H1 (cell line): ENCODE results near the gene RPS6KB2. TPM values are rescaled to one million over a fixed set of nuclear protein-coding genes. Genes with fewer than 3 reads are reported as not detected.
A peak's percentile ranks its signal among the peaks of the same experiment; 100 is the strongest.

Experiments
- CTCF ChIA-PET: fragments of 300-600 bp; sonication (Branson Sonifier 250); formaldehyde crosslinking; loops from one replicate; lab custom pipeline; 2021; ENCODE audit not compliant: partially characterized antibody; lab: Charles Lee
- POLR2A ChIA-PET: fragments of 300-600 bp; sonication (Branson Sonifier 250); formaldehyde crosslinking; loops from one replicate; lab custom pipeline; 2021; ENCODE audit warnings: inconsistent platforms; ENCODE audit not compliant: partially characterized antibody; lab: Charles Lee
- DNase-seq, 2 experiments: peaks; one replicate each; pipeline versions ENCODE4 v3.0.0 to v3.0.0-alpha.2; 2010 to 2022; ENCODE audit warnings: low spot score in 2 of 2, low read depth in 1 of 2, mixed read lengths in 1 of 2
- FAIRE-seq: peaks from 2 replicates; lab custom pipeline; 2011; peaks lifted over from hg19 to GRCh38; lab: Jason Lieb, UNC
- H2AFZ ChIP-seq: 2 replicates; pipeline ENCODE4 v1.8.1; 2012; ENCODE audit warnings: low read length, inconsistent platforms
- H2AK5ac ChIP-seq: 2 replicates; pipeline ENCODE4 v1.6.1; 2013; ENCODE audit warnings: low read depth, low read length
- H2BK120ac ChIP-seq: replicated peaks from 2 replicates; pipeline ENCODE3; 2013; ENCODE audit warnings: low read depth, low read length, inconsistent platforms
- H2BK12ac ChIP-seq: 2 replicates; pipeline ENCODE4 v1.6.1; 2013; ENCODE audit warnings: low read depth, low read length
- H2BK15ac ChIP-seq: 2 replicates; pipeline ENCODE4 v1.6.1; 2013; ENCODE audit warnings: low read length
- H2BK20ac ChIP-seq: 2 replicates; pipeline ENCODE4 v1.6.1; 2013; ENCODE audit warnings: low read length
- H2BK5ac ChIP-seq: 2 replicates; pipeline ENCODE4 v1.6.1; 2013; ENCODE audit warnings: low read depth, low read length
- H3K14ac ChIP-seq: 2 replicates; pipeline ENCODE4 v1.6.1; 2013; ENCODE audit warnings: inconsistent platforms; ENCODE audit not compliant: insufficient read length
- H3K18ac ChIP-seq: 2 replicates; pipeline ENCODE4 v1.6.1; 2013; ENCODE audit warnings: low read length; ENCODE audit errors: extremely low read depth
- H3K23ac ChIP-seq: 2 replicates; pipeline ENCODE4 v1.6.1; 2013; ENCODE audit warnings: inconsistent platforms; ENCODE audit not compliant: insufficient read length
- H3K23me2 ChIP-seq: 2 replicates; pipeline ENCODE4 v1.6.1; 2013; ENCODE audit warnings: low read depth, low read length
- H3K27ac ChIP-seq: 2 replicates; pipeline ENCODE4 v1.6.1; 2011; ENCODE audit warnings: low read depth, low read length, inconsistent platforms
- H3K27me3 ChIP-seq, 4 experiments: replicated peaks in 1 of 4; 1 replicate in 1 of 4; 2 replicates in 3 of 4; pipeline versions ENCODE4 v1.6.1 to v1.8.1; 2011 to 2013; ENCODE audit warnings: low read length in 3 of 4, mild to moderate bottlenecking in 3 of 4, inconsistent platforms in 2 of 4, mixed read lengths in 2 of 4, moderate library complexity in 1 of 4; ENCODE audit not compliant: control insufficient read depth in 3 of 4, insufficient read depth in 3 of 4; ENCODE audit errors: extremely low read depth in 1 of 4
- H3K36me3 ChIP-seq, 4 experiments: 2 replicates each; pipeline versions ENCODE4 v1.6.1 to v1.8.1; 2011 to 2013; ENCODE audit warnings: mild to moderate bottlenecking in 4 of 4, low read length in 3 of 4, moderate library complexity in 2 of 4, control low read depth in 1 of 4, inconsistent platforms in 1 of 4; ENCODE audit not compliant: insufficient read depth in 4 of 4, control insufficient read depth in 2 of 4
- H3K4ac ChIP-seq: replicated peaks from 2 replicates; pipeline ENCODE3; 2013; ENCODE audit warnings: low read length, low read depth, mixed read lengths, inconsistent platforms; ENCODE audit not compliant: insufficient read length
- H3K4me1 ChIP-seq, 4 experiments: replicated peaks in 1 of 4; 1 replicate in 1 of 4; 2 replicates in 3 of 4; pipeline versions ENCODE4 v1.6.1 to v1.8.1; 2011 to 2013; ENCODE audit warnings: low read length in 3 of 4, inconsistent platforms in 2 of 4, mixed read lengths in 1 of 4; ENCODE audit not compliant: insufficient read depth in 4 of 4, control insufficient read depth in 3 of 4
- H3K4me2 ChIP-seq, 2 experiments: 2 replicates each; pipeline versions ENCODE4 v1.6.1 to v1.8.1; 2011 to 2013; ENCODE audit warnings: low read depth in 2 of 2, low read length in 2 of 2, control low read depth in 1 of 2, inconsistent platforms in 1 of 2, mild to moderate bottlenecking in 1 of 2; ENCODE audit not compliant: insufficient read depth in 1 of 2
- H3K4me3 ChIP-seq, 4 experiments: fragments of 200-600, 300-600 bp in 1 of 4; sonication (generic), shearing (Covaris generic), sonication (Bioruptor Twin) in 1 of 4; 2 replicates each; pipeline versions ENCODE4 v1.5.1 to v1.8.1; 2011 to 2016; ENCODE audit warnings: low read length in 4 of 4, low read depth in 3 of 4, control low read depth in 2 of 4, inconsistent platforms in 2 of 4, mild to moderate bottlenecking in 2 of 4, mixed read lengths in 1 of 4, moderate library complexity in 1 of 4; ENCODE audit not compliant: insufficient read depth in 2 of 4; ENCODE audit errors: extremely low read depth in 1 of 4
- H3K56ac ChIP-seq: replicated peaks from 2 replicates; pipeline ENCODE3; 2013; ENCODE audit warnings: low read depth, mild to moderate bottlenecking, mixed read lengths, low read length, inconsistent platforms; ENCODE audit not compliant: insufficient read length
- H3K79me1 ChIP-seq: 2 replicates; pipeline ENCODE4 v1.6.1; 2013; ENCODE audit warnings: low read depth, low read length, control low read depth
- H3K79me2 ChIP-seq, 2 experiments: 2 replicates each; pipeline versions ENCODE4 v1.6.1 to v1.8.1; 2012 to 2013; ENCODE audit warnings: low read length in 2 of 2, mild to moderate bottlenecking in 2 of 2, inconsistent platforms in 1 of 2; ENCODE audit not compliant: insufficient read depth in 2 of 2, control insufficient read depth in 1 of 2
- H3K9ac ChIP-seq, 4 experiments: replicated peaks in 1 of 4; 1 replicate in 1 of 4; 2 replicates in 3 of 4; pipeline versions ENCODE4 v1.6.1 to v1.8.1; 2011 to 2013; ENCODE audit warnings: low read depth in 3 of 4, low read length in 3 of 4, control low read depth in 2 of 4, mild to moderate bottlenecking in 2 of 4, moderate library complexity in 2 of 4, inconsistent platforms in 1 of 4; ENCODE audit errors: extremely low read depth in 1 of 4
- H3K9me3 ChIP-seq, 2 experiments: 2 replicates each; pipeline versions ENCODE4 v1.6.1 to v1.8.1; 2012 to 2013; ENCODE audit warnings: mild to moderate bottlenecking in 2 of 2, moderate library complexity in 2 of 2, control low read depth in 1 of 2, inconsistent platforms in 1 of 2, low read depth in 1 of 2, low read length in 1 of 2, mixed read lengths in 1 of 2; ENCODE audit not compliant: insufficient read depth in 2 of 2
- H4K20me1 ChIP-seq, 2 experiments: replicated peaks in 1 of 2; 2 replicates each; pipeline versions ENCODE3 to v1.8.1; 2011 to 2013; ENCODE audit warnings: inconsistent platforms in 2 of 2, low read length in 2 of 2, mild to moderate bottlenecking in 1 of 2; ENCODE audit not compliant: insufficient read depth in 2 of 2, control insufficient read depth in 1 of 2
- H4K5ac ChIP-seq: 2 replicates; pipeline ENCODE4 v1.6.1; 2013; ENCODE audit warnings: low read length, low read depth, mixed read lengths, inconsistent platforms; ENCODE audit not compliant: insufficient read length
- H4K8ac ChIP-seq: 2 replicates; pipeline ENCODE4 v1.8.0; 2013; ENCODE audit warnings: mild to moderate bottlenecking, moderate library complexity, low read length, inconsistent platforms; ENCODE audit not compliant: insufficient read depth; ENCODE audit errors: extremely low read depth
- H4K91ac ChIP-seq: replicated peaks from 2 replicates; pipeline ENCODE3; 2013; ENCODE audit warnings: low read length, mixed read lengths, inconsistent platforms; ENCODE audit not compliant: insufficient read length
- EP300 ChIP-seq, 2 experiments: IDR thresholded peaks; 1 replicate in 1 of 2; 2 replicates in 1 of 2; pipeline ENCODE4 v1.6.1; 2011 to 2012; ENCODE audit warnings: low read depth in 2 of 2, low read length in 2 of 2, mild to moderate bottlenecking in 2 of 2, borderline replicate concordance in 1 of 2, inconsistent platforms in 1 of 2, moderate library complexity in 1 of 2
- EZH2 ChIP-seq: fragments of 200-600 bp; sonication (generic); IDR thresholded peaks from 2 replicates; pipeline ENCODE4 v1.7.1; 2012; ENCODE audit warnings: low read depth, mild to moderate bottlenecking, moderate library complexity, low read length, inconsistent platforms; ENCODE audit not compliant: severe bottlenecking
- KDM1A ChIP-seq: fragments of 200-600, 300-600 bp; sonication (generic); IDR thresholded peaks from 2 replicates; pipeline ENCODE4 v1.7.1; 2016; ENCODE audit warnings: mild to moderate bottlenecking, low read length, borderline replicate concordance
- MAFK ChIP-seq: IDR thresholded peaks from 2 replicates; pipeline ENCODE4 v1.6.1; 2012; ENCODE audit warnings: low read depth, mild to moderate bottlenecking, improper control_type of control experiment, low read length
- RAD21 ChIP-seq, 2 experiments: IDR thresholded peaks in 1 of 2; conservative IDR thresholded peaks in 1 of 2; 2 replicates each; pipeline ENCODE4 v1.6.1; 2011; ENCODE audit warnings: low read depth in 2 of 2, low read length in 2 of 2, improper control_type of control experiment in 1 of 2, inconsistent platforms in 1 of 2, mild to moderate bottlenecking in 1 of 2, moderate library complexity in 1 of 2
- RFX5 ChIP-seq: IDR thresholded peaks from 2 replicates; pipeline ENCODE4 v1.6.1; 2011; ENCODE audit warnings: low read depth, low read length, improper control_type of control experiment, borderline replicate concordance
- TAF7 ChIP-seq: optimal IDR thresholded peaks from 2 replicates; pipeline ENCODE3; 2011; ENCODE audit warnings: low read depth, mild to moderate bottlenecking, inconsistent platforms, low read length, moderate library complexity, borderline replicate concordance
- TEAD4 ChIP-seq: IDR thresholded peaks from 2 replicates; pipeline ENCODE4 v1.6.1; 2012; ENCODE audit warnings: low read depth, low read length, inconsistent platforms, mixed read lengths
- YY1 ChIP-seq: IDR thresholded peaks from 2 replicates; pipeline ENCODE4 v1.6.1; 2011; ENCODE audit warnings: low read depth, mild to moderate bottlenecking, low read length
- WGBS, 2 experiments: shearing (Covaris generic) in 1 of 2; methylation state at CpG; one replicate each; pipeline versions ENCODE4 v1.1.6 to v1.1.7; 2013 to 2015; ENCODE audit warnings: low lambda C conversion rate in 2 of 2, mixed read lengths in 2 of 2, inconsistent platforms in 1 of 2, low coverage in 1 of 2, missing lambda C conversion rate in 1 of 2; ENCODE audit not compliant: insufficient replicate concordance in 2 of 2, insufficient coverage in 1 of 2, insufficient read length in 1 of 2; ENCODE audit errors: extremely low coverage in 1 of 2, missing lambda C conversion rate in 1 of 2; 5-methylcytosine and 5-hydroxymethylcytosine counted together
- polyA plus RNA-seq, 7 experiments: library from polyadenylated mRNA; depleted of rRNA in 3 of 7; stranded (reverse) in 5 of 7; unstranded in 2 of 7; fragments of >200 nt in 5 of 7; fragments of 200-250 nt in 2 of 7; gene quantifications; 1 replicate in 5 of 7; 2 replicates in 1 of 7; 4 replicates in 1 of 7; pipeline versions ENCODE4 v1.2.1 to v1.2.3, GENCODE V29; 2011 to 2013; ENCODE audit warnings: missing spikeins in 2 of 7, mixed read lengths in 2 of 7
- total RNA-seq: library from RNA; stranded (reverse); fragmentation: NEBNext Ultra II Directional; extraction: Animal tissue kit (Norgen Biotek cat#: 25700); gene quantifications from 2 replicates; pipeline ENCODE4 v1.2.1, GENCODE V29; 2021
- TF ChIP-seq, protein P1 (sequence below): IDR thresholded peaks from 2 replicates; pipeline ENCODE4 v1.6.1; 2012; ENCODE audit warnings: inconsistent platforms

The RPS6KB2 gene
- total and polyA plus RNA-seq, 2 of the 8 experiments (the other 6 are each of a cell fraction or from before 2014, with no cell fraction given): 41.0 to 47.1 TPM

DNA sequence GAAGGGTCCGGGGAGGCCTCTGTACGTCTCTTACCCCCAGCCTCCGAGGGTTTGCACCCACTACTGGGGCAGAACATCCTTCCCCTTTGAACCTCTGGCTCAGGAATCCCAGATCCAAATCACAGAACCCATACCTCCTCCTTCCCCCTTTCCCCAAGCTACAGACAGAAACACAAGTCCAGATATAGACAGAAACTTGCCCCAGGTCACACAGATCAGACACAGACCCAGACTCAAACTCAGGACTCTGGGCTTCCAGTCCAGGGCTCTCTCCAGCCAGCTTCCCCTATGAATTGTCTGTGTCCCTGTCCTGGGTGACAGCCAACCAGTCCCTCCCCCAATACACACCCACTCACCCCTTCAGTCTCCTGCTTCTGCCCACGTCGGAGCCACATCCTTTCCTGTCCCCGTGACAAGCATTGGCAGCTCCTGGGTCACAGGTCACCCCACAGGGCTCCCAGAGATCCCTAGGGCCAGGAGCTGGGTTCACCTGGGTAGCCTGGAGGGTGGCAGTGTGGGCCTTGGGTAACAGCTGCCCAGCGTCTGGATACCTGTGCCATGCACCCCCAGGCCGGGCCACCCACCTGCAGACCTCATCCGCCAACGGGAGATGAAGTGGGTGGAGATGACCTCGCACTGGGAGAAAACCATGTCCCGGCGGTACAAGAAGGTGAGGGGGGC is 23.6 kb upstream of the RPS6KB2 start:
- peaks cover 0 to 7% of the 10 kb centered on the region in 2 experiments for H4K20me1 ChIP-seq
- H3K4me2 ChIP-seq: no peak overlapping the region
- no peak overlapping the region for H3K4ac ChIP-seq
- H3K79me2 ChIP-seq: peaks cover 0 to 10% of the 10 kb centered on the region in 2 experiments; a peak in 2 of 4 replicates
- no peak overlapping the region for H3K18ac ChIP-seq
- no peak overlapping the region for H2BK15ac ChIP-seq
- no peak overlapping the region for H4K8ac ChIP-seq
- H3K27ac ChIP-seq: no peak overlapping the region
- no peaks in the 10 kb centered on the region; a peak in 1 of 7 replicates for H3K27me3 ChIP-seq
- no peak overlapping the region for H3K14ac ChIP-seq
- H3K23ac ChIP-seq: no peak overlapping the region
- H2AK5ac ChIP-seq: no peak overlapping the region
- no peaks in the 10 kb centered on the region for H3K36me3 ChIP-seq
- no peak overlapping the region for H4K91ac ChIP-seq
- H3K56ac ChIP-seq: no peak overlapping the region
- H3K4me3 ChIP-seq: no peak overlapping the region
- H3K9me3 ChIP-seq: no peaks in the 10 kb centered on the region
- no peak overlapping the region for H3K9ac ChIP-seq
- no peak for FAIRE-seq
- no peak overlapping the region for H2BK20ac ChIP-seq
- ChIA-PET CTCF (interaction anchor here (1.0 to 4.9 kb wide), 7 partner anchors 9 to 71 kb away, joined by 3 to 25 read pairs (median 4); partner anchors contain the start of gene POLD4), POLR2A (interaction anchor here (0.8 to 2.6 kb wide), 13 partner anchors 8 to 88 kb away, joined by 3 to 11 read pairs (median 4); partner anchors contain the start of genes POLD4, PTPRCAP and RAD9A)
- H2BK5ac ChIP-seq: no peak overlapping the region
- H3K4me1 ChIP-seq: peaks cover 0 to 10% (median 6%) of the 10 kb centered on the region in 4 experiments; a peak in 5 of 7 replicates
- no peak overlapping the region for H4K5ac ChIP-seq
- H2BK12ac ChIP-seq: 0 out of 2 replicates have a peak overlapping the region, but pooled peaks have one; percentile 9
- no peak for DNase-seq
- 86% methylated on average over 12 of the region's 13 CpGs; no CpG with 5 or more reads in 1 of the 2 experiments for WGBS, 2 experiments
- H3K79me1 ChIP-seq: peaks cover 3% of the 10 kb centered on the region
- H3K23me2 ChIP-seq: peaks cover 4% of the 10 kb centered on the region; the same call in 1 of the 2 replicates
- H2BK120ac ChIP-seq: no peak overlapping the region
- no peak overlapping the region for H2AFZ ChIP-seq
- no peak for TF ChIP-seq EP300 (IDR thresholded peaks at IDR 0.05; ENCODE audit: borderline replicate concordance in 1 of 2, low read depth in 2 of 2, low read length in 2 of 2)
- no peak for TF ChIP-seq MAFK
- TF ChIP-seq, protein P1, sequence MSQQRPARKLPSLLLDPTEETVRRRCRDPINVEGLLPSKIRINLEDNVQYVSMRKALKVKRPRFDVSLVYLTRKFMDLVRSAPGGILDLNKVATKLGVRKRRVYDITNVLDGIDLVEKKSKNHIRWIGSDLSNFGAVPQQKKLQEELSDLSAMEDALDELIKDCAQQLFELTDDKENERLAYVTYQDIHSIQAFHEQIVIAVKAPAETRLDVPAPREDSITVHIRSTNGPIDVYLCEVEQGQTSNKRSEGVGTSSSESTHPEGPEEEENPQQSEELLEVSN: no peak
- TF ChIP-seq YY1: no peak
- TF ChIP-seq TAF7: no peak
- no peak for TF ChIP-seq RFX5
- no peak for TF ChIP-seq RAD21 (IDR thresholded peaks at IDR 0.05 in 1 of 2, conservative IDR thresholded peaks at IDR 0.05 in 1 of 2; ENCODE audit: low read depth in 2 of 2, low read length in 2 of 2)
- no peak for TF ChIP-seq KDM1A
- no peak for TF ChIP-seq TEAD4
- no peak for TF ChIP-seq EZH2
